HEK293 (cell line): ENCODE data around the gene GRB2.

Source experiments
- IKZF3 ChIP-seq: fragments of 450-650 bp; IDR thresholded peaks from 2 replicates; pipeline ENCODE4 v1.5.0; 2018; ENCODE audit warnings: missing biosample characterization, mild to moderate bottlenecking, missing genetic modification characterization, moderate library complexity
- INSM2 ChIP-seq: fragments of 450-650 bp; formaldehyde crosslinking; IDR thresholded peaks from 2 replicates; pipeline ENCODE4 v1.5.1; 2016; ENCODE audit warnings: missing biosample characterization, missing genetic modification characterization
- KLF16 ChIP-seq: fragments of 450-650 bp; formaldehyde crosslinking; IDR thresholded peaks from 2 replicates; pipeline ENCODE4 v1.5.1; 2017; ENCODE audit warnings: missing biosample characterization, missing genetic modification characterization
- OVOL3 ChIP-seq: fragments of 450-650 bp; formaldehyde crosslinking; IDR thresholded peaks from 2 replicates; pipeline ENCODE4 v1.5.1; 2016; ENCODE audit warnings: missing biosample characterization, missing genetic modification characterization
- PBX3 ChIP-seq: sonication (generic); formaldehyde crosslinking; IDR thresholded peaks from 2 replicates; pipeline ENCODE4 v1.8.1; 2022; ENCODE audit warnings: mild to moderate bottlenecking, moderate library complexity, missing genetic modification reagents
- SCRT2 ChIP-seq: fragments of 450-650 bp; formaldehyde crosslinking; IDR thresholded peaks from 2 replicates; pipeline ENCODE4 v1.5.1; 2016; ENCODE audit warnings: missing biosample characterization, missing genetic modification characterization
- SP2 ChIP-seq: fragments of 450-650 bp; formaldehyde crosslinking; IDR thresholded peaks from 2 replicates; pipeline ENCODE4 v1.5.1; 2016; ENCODE audit warnings: missing biosample characterization, missing genetic modification characterization
- SP3 ChIP-seq: fragments of 450-650 bp; formaldehyde crosslinking; IDR thresholded peaks from 2 replicates; pipeline ENCODE4 v1.5.1; 2016; ENCODE audit warnings: missing biosample characterization, missing genetic modification characterization
- TRIM28 ChIP-seq: IDR thresholded peaks from 2 replicates; pipeline ENCODE4 v1.6.1; 2011; ENCODE audit warnings: low read length, control low read depth, borderline replicate concordance
- ZBTB17 ChIP-seq: fragments of 450-650 bp; formaldehyde crosslinking; IDR thresholded peaks from 2 replicates; pipeline ENCODE4 v1.5.1; 2016; ENCODE audit warnings: missing biosample characterization, missing genetic modification characterization
- ZBTB21 ChIP-seq: fragments of 450-650 bp; formaldehyde crosslinking; IDR thresholded peaks from 2 replicates; pipeline ENCODE4 v1.5.1; 2017; ENCODE audit warnings: missing biosample characterization, missing genetic modification characterization
- ZIC2 ChIP-seq: fragments of 450-650 bp; formaldehyde crosslinking; IDR thresholded peaks from 2 replicates; pipeline ENCODE4 v1.5.1; 2016; ENCODE audit warnings: missing biosample characterization, missing genetic modification characterization
- ZNF140 ChIP-seq: fragments of 450-650 bp; formaldehyde crosslinking; IDR thresholded peaks from 2 replicates; pipeline ENCODE4 v1.5.1; 2016; ENCODE audit warnings: missing biosample characterization, missing genetic modification characterization
- ZNF148 ChIP-seq: fragments of 450-650 bp; formaldehyde crosslinking; IDR thresholded peaks from 2 replicates; pipeline ENCODE4 v1.5.0; 2017; ENCODE audit warnings: missing biosample characterization, missing genetic modification characterization, borderline replicate concordance
- ZNF2 ChIP-seq: fragments of 450-650 bp; formaldehyde crosslinking; IDR thresholded peaks from 2 replicates; pipeline ENCODE4 v1.5.1; 2016; ENCODE audit warnings: missing biosample characterization, missing genetic modification characterization
- ZNF24 ChIP-seq: fragments of 450-650 bp; formaldehyde crosslinking; IDR thresholded peaks from 2 replicates; pipeline ENCODE4 v1.5.1; 2016; ENCODE audit warnings: missing biosample characterization, missing genetic modification characterization
- ZNF248 ChIP-seq: fragments of 450-650 bp; formaldehyde crosslinking; IDR thresholded peaks from 2 replicates; pipeline ENCODE4 v1.5.1; 2017; ENCODE audit warnings: missing biosample characterization, missing genetic modification characterization
- ZNF324 ChIP-seq: fragments of 450-650 bp; formaldehyde crosslinking; IDR thresholded peaks from 2 replicates; pipeline ENCODE4 v1.5.1; 2016; ENCODE audit warnings: missing biosample characterization, missing genetic modification characterization
- ZNF341 ChIP-seq: fragments of 450-650 bp; formaldehyde crosslinking; IDR thresholded peaks from 2 replicates; pipeline ENCODE4; 2016; ENCODE audit warnings: low read depth, missing biosample characterization, missing genetic modification characterization
- ZNF501 ChIP-seq: fragments of 450-650 bp; formaldehyde crosslinking; IDR thresholded peaks from 2 replicates; pipeline ENCODE4 v1.5.1; 2016; ENCODE audit warnings: missing biosample characterization, missing genetic modification characterization
- ZNF548 ChIP-seq: fragments of 450-650 bp; formaldehyde crosslinking; IDR thresholded peaks from 2 replicates; pipeline ENCODE4 v1.5.1; 2016; ENCODE audit warnings: missing biosample characterization, missing genetic modification characterization
- ZNF549 ChIP-seq: fragments of 450-650 bp; IDR thresholded peaks from 2 replicates; pipeline ENCODE4 v1.5.1; 2018; ENCODE audit warnings: missing biosample characterization, missing genetic modification characterization, mild to moderate bottlenecking, inconsistent platforms, moderate library complexity
- ZNF610 ChIP-seq: fragments of 450-650 bp; formaldehyde crosslinking; IDR thresholded peaks from 2 replicates; pipeline ENCODE4 v1.5.1; 2016; ENCODE audit warnings: missing biosample characterization, missing genetic modification characterization, borderline replicate concordance
- ZNF626 ChIP-seq: fragments of 450-650 bp; sonication (Bioruptor Pico); formaldehyde crosslinking; IDR thresholded peaks from 2 replicates; pipeline ENCODE4 v1.5.1; 2018; ENCODE audit warnings: missing biosample characterization, missing genetic modification characterization, inconsistent platforms
- ZNF660 ChIP-seq: fragments of 450-650 bp; IDR thresholded peaks from 2 replicates; pipeline ENCODE4 v1.5.1; 2018; ENCODE audit warnings: missing biosample characterization, mild to moderate bottlenecking, missing genetic modification characterization
- ZNF670 ChIP-seq: fragments of 450-650 bp; formaldehyde crosslinking; IDR thresholded peaks from 2 replicates; pipeline ENCODE4 v1.5.1; 2016; ENCODE audit warnings: missing biosample characterization, missing genetic modification characterization, low read depth
- ZNF701 ChIP-seq: fragments of 450-650 bp; formaldehyde crosslinking; IDR thresholded peaks from 2 replicates; pipeline ENCODE4 v1.5.1; 2016; ENCODE audit warnings: missing biosample characterization, missing genetic modification characterization
- ZNF707 ChIP-seq: fragments of 450-650 bp; formaldehyde crosslinking; IDR thresholded peaks from 2 replicates; pipeline ENCODE4 v1.5.1; 2016; ENCODE audit warnings: missing biosample characterization, missing genetic modification characterization
- ZNF791 ChIP-seq: fragments of 450-650 bp; formaldehyde crosslinking; IDR thresholded peaks from 2 replicates; pipeline ENCODE4 v1.5.1; 2016; ENCODE audit warnings: missing biosample characterization, missing genetic modification characterization
- TF ChIP-seq, protein P1 (sequence below): fragments of 450-650 bp; formaldehyde crosslinking; optimal IDR thresholded peaks from 2 replicates; pipeline ENCODE3; 2016; ENCODE audit warnings: missing biosample characterization, mild to moderate bottlenecking, missing genetic modification characterization
- TF ChIP-seq, protein P2 (sequence below): fragments of 450-650 bp; formaldehyde crosslinking; IDR thresholded peaks from 2 replicates; pipeline ENCODE4 v1.5.1; 2016; ENCODE audit warnings: missing biosample characterization, missing genetic modification characterization
- TF ChIP-seq, protein P3 (sequence below): fragments of 450-650 bp; formaldehyde crosslinking; IDR thresholded peaks from 2 replicates; pipeline ENCODE4 v1.5.1; 2017; ENCODE audit warnings: missing biosample characterization, missing genetic modification characterization

The GRB2 gene

GRCh38 chr17:75393523-75394331, 11.8 kb downstream of the GRB2 start (continued):
- TF ChIP-seq ZNF148: no peak
- TF ChIP-seq ZNF324: peak; percentile 60; the same call in 1 of the 2 replicates
- no peak for TF ChIP-seq ZNF248
- TF ChIP-seq SP3 (tag by site-specific recombination): peak; percentile 94
- peak; percentile 81 for TF ChIP-seq TRIM28
- TF ChIP-seq, protein P1, sequence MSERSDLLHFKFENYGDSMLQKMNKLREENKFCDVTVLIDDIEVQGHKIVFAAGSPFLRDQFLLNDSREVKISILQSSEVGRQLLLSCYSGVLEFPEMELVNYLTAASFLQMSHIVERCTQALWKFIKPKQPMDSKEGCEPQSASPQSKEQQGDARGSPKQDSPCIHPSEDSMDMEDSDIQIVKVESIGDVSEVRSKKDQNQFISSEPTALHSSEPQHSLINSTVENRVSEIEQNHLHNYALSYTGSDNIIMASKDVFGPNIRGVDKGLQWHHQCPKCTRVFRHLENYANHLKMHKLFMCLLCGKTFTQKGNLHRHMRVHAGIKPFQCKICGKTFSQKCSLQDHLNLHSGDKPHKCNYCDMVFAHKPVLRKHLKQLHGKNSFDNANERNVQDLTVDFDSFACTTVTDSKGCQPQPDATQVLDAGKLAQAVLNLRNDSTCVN (tag by site-specific recombination): peak; percentile 31
- TF ChIP-seq PBX3 (CRISPR knock-in tag): peak; percentile 98
- 0 out of 2 replicates have a peak, but pooled peaks have one; percentile 57 for TF ChIP-seq SCRT2 (tag by site-specific recombination)
- no peak for TF ChIP-seq ZNF670 (tag by site-specific recombination)
- TF ChIP-seq, protein P2, sequence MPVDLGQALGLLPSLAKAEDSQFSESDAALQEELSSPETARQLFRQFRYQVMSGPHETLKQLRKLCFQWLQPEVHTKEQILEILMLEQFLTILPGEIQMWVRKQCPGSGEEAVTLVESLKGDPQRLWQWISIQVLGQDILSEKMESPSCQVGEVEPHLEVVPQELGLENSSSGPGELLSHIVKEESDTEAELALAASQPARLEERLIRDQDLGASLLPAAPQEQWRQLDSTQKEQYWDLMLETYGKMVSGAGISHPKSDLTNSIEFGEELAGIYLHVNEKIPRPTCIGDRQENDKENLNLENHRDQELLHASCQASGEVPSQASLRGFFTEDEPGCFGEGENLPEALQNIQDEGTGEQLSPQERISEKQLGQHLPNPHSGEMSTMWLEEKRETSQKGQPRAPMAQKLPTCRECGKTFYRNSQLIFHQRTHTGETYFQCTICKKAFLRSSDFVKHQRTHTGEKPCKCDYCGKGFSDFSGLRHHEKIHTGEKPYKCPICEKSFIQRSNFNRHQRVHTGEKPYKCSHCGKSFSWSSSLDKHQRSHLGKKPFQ (tag by site-specific recombination): peak; percentile 96
- peak; percentile 98 for TF ChIP-seq ZBTB17 (tag by site-specific recombination)
- no peak for TF ChIP-seq ZNF140
- TF ChIP-seq ZNF549 (tag by site-specific recombination): no peak
- TF ChIP-seq ZNF501 (tag by site-specific recombination): peak; percentile 88
- no peak; the same call in 1 of the 2 replicates for TF ChIP-seq INSM2
- TF ChIP-seq ZNF707: no peak
- TF ChIP-seq ZNF24 (tag by site-specific recombination): peak; percentile 74; the same call in 1 of the 2 replicates
- 0 out of 2 replicates have a peak, but pooled peaks have one; percentile 16 for TF ChIP-seq ZNF2
- peak; percentile 97 for TF ChIP-seq SP2
- TF ChIP-seq ZNF341 (tag by site-specific recombination): peak; percentile 99
- no peak for TF ChIP-seq ZNF701 (tag by site-specific recombination)
- peak; percentile 99 for TF ChIP-seq ZIC2
- TF ChIP-seq, protein P3, sequence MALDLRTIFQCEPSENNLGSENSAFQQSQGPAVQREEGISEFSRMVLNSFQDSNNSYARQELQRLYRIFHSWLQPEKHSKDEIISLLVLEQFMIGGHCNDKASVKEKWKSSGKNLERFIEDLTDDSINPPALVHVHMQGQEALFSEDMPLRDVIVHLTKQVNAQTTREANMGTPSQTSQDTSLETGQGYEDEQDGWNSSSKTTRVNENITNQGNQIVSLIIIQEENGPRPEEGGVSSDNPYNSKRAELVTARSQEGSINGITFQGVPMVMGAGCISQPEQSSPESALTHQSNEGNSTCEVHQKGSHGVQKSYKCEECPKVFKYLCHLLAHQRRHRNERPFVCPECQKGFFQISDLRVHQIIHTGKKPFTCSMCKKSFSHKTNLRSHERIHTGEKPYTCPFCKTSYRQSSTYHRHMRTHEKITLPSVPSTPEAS (tag by site-specific recombination): no peak
- no peak for TF ChIP-seq ZBTB21 (tag by site-specific recombination)
- peak; percentile 96 for TF ChIP-seq IKZF3
- TF ChIP-seq OVOL3 (tag by site-specific recombination): peak; percentile 39; the same call in 1 of the 2 replicates
- no peak for TF ChIP-seq ZNF626 (tag by site-specific recombination)
- TF ChIP-seq ZNF548 (tag by site-specific recombination): no peak
- 0 out of 2 replicates have a peak, but pooled peaks have one; percentile 52 for TF ChIP-seq ZNF610
- TF ChIP-seq ZNF660 (tag by site-specific recombination): peak; percentile 41
- TF ChIP-seq KLF16: peak; percentile 87
- TF ChIP-seq ZNF791 (tag by site-specific recombination): no peak
